Upper lobe of left lung (tissue), 4 donors: ENCODE measurements around the gene F2R.

Source experiments
- EP300 ChIP-seq, 4 donors: sonication (generic); formaldehyde crosslinking; IDR thresholded peaks; one replicate each; pipeline ENCODE4 v1.5.1; 2017; ENCODE audit warnings: antibody characterized with exemption in 4 of 4, control low read depth in 2 of 4
- POLR2AphosphoS5 ChIP-seq, 2 donors: sonication (generic); formaldehyde crosslinking; IDR thresholded peaks; one replicate each; pipeline ENCODE4 v1.5.1; 2017; ENCODE audit warnings: antibody characterized with exemption in 2 of 2

DNA sequence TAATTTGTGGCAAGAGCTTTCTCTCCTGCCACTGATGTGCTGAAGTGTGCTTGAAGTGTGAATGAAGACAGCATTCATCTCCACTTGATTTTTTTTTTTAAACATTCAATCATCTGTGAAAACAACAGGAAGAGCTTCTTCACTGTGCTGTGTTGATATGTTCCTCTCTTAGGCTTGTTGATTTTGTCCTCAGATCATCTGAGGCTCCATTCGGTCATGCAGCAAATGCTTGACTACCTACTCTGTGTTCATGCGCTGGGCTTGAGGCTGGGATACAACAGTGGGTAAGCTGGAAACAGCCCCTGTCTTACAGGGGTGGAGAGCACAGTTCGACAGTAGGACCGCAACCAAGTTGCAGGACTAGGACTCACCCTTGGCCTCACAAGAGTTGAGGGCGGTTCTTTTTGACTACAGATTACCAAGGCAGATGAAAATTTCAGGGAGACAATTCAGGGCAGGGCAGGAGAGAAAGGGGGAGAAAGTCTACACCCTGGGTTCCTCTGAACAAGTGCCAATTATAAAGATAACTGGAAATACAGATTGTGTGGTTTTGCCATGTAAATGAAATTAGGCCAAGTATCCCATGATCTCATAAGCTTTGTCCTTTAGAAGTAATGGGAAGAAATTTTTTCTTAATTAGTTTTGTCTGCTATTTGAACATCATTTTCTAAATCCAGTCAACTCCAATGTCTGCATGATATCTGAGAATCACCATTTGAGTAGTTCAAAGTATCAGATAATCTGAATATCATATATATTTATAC lies 31.0 kb upstream of the F2R start:
- TF ChIP-seq EP300 (IDR thresholded peaks at IDR 0.05), result no peak
- TF ChIP-seq POLR2AphosphoS5 (IDR thresholded peaks at IDR 0.05), result no peak
